Right lobe of liver (tissue), 6 donors: ENCODE measurements around the gene GNPTAB. TPM values are rescaled to one million over a fixed set of nuclear protein-coding genes. Genes with fewer than 3 reads are reported as not detected.

Experiments
- ATAC-seq, 4 donors: fragments of 200-7000 bp; cut with Tn5 transposase; one replicate each; pipeline ENCODE4 v1.9.1; 2020; ENCODE audit warnings: mild to moderate bottlenecking in 4 of 4, moderate library complexity in 4 of 4
- DNase-seq, 3 donors: peaks; one replicate each; pipeline ENCODE4 v3.0.0-alpha.2; 2020
- H3K27ac ChIP-seq, 3 donors: fragments of 200-600 bp; one replicate each; pipeline ENCODE4 v1.8.0; 2022
- H3K27me3 ChIP-seq, 2 donors: fragments of 200-600 bp; one replicate each; pipeline ENCODE4 v1.8.0; 2022
- H3K36me3 ChIP-seq, 4 donors: fragments of 200-600 bp; sonication (generic) in 1 of 4; one replicate each; pipeline versions ENCODE4 v1.5.1 to v1.8.0; 2017 to 2022; ENCODE audit warnings: control low read depth in 1 of 4
- H3K4me1 ChIP-seq, 4 donors: fragments of 200-600 bp; sonication (generic) in 1 of 4; one replicate each; pipeline versions ENCODE4 v1.5.1 to v1.8.0; 2017 to 2022; ENCODE audit warnings: control low read depth in 1 of 4
- H3K4me3 ChIP-seq, 3 donors: fragments of 200-600 bp; one replicate each; pipeline ENCODE4 v1.8.0; 2022
- H3K9me3 ChIP-seq, 4 donors: fragments of 200-600 bp; sonication (generic) in 1 of 4; one replicate each; pipeline versions ENCODE4 v1.5.1 to v1.8.0; 2017 to 2022; ENCODE audit warnings: control low read depth in 1 of 4
- POLR2A ChIP-seq: fragments of 450-650 bp; IDR thresholded peaks from one replicate; pipeline ENCODE4 v1.6.1; 2017; ENCODE audit warnings: antibody characterized with exemption, mild to moderate bottlenecking
- WGBS: methylation state at CpG from one replicate; pipeline ENCODE4 v1.1.6; 2018; ENCODE audit warnings: low coverage, low lambda C conversion rate; ENCODE audit not compliant: insufficient coverage; ENCODE audit errors: missing lambda C conversion rate; 5-methylcytosine and 5-hydroxymethylcytosine counted together
- intact Hi-C, 2 donors: fragments of 100-400 bp; cut with DNase I; formaldehyde crosslinking; loops; one replicate each; pipeline versions ENCODE4 v1.11.2 to v1.14.1; 2022
- total RNA-seq, 6 experiments: library from RNA; depleted of rRNA in 2 of 6; stranded (reverse); fragments of >200 nt in 2 of 6; fragmentation: NEBNext Ultra II Directional in 3 of 6; extraction: Animal tissue kit (Norgen Biotek cat#: 25700) in 3 of 6; gene quantifications; one replicate each; pipeline versions ENCODE4 v1.1.0 to v1.2.4, GENCODE V29; 2016 to 2023
- TF ChIP-seq, protein P1 (sequence below), 4 donors: fragments of 200-600 bp in 3 of 4; fragments of 450-650 bp in 1 of 4; IDR thresholded peaks; one replicate each; pipeline versions ENCODE4 v1.5.1 to v1.8.0; 2016 to 2022; ENCODE audit warnings: antibody characterized with exemption in 4 of 4, mild to moderate bottlenecking in 2 of 4
- donor health status: DM: no; HTN: yes; CAD: no.
- donor health status: DM: no; HTN: no; CAD: no.
- donor health status: DM: no; HTN: no; CAD: no.
- donor health status: DM: no; HTN: yes; CAD: no.
- donor health status: DM: no; HTN: yes; CAD: no.

GNPTAB gene
- total RNA-seq, 6 experiments from 2014 or later, result 8.8 to 17.4 (median 14.1) TPM

DNA sequence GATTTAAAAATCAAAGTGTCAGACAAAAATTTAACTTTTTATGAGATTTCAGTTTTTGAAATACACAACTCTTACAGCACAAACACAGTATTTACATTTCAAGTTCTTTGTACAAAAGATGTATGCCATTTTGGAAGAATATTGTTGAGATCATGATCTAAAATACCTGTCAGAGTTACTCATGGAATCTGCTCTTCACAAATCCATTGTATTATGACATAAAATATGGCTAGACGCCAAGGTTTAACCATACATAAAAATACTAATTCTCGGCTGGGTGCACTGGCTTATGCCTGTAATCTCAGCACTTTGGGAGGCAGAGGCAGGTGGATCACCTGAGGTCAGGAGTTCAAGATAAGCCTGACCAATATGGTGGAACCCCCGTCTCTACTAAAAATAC is 85.3 kb downstream of the GNPTAB start:
- DNase-seq (no peak), ATAC-seq (no peak)
- H3K9me3 ChIP-seq, result no peaks in the 10 kb centered on the region
- no peaks in the 10 kb centered on the region for H3K27me3 ChIP-seq
- intact Hi-C loops, result no loop called here
- TF ChIP-seq POLR2A, result no peak
- TF ChIP-seq, protein P1, sequence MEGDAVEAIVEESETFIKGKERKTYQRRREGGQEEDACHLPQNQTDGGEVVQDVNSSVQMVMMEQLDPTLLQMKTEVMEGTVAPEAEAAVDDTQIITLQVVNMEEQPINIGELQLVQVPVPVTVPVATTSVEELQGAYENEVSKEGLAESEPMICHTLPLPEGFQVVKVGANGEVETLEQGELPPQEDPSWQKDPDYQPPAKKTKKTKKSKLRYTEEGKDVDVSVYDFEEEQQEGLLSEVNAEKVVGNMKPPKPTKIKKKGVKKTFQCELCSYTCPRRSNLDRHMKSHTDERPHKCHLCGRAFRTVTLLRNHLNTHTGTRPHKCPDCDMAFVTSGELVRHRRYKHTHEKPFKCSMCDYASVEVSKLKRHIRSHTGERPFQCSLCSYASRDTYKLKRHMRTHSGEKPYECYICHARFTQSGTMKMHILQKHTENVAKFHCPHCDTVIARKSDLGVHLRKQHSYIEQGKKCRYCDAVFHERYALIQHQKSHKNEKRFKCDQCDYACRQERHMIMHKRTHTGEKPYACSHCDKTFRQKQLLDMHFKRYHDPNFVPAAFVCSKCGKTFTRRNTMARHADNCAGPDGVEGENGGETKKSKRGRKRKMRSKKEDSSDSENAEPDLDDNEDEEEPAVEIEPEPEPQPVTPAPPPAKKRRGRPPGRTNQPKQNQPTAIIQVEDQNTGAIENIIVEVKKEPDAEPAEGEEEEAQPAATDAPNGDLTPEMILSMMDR (IDR thresholded peaks at IDR 0.05), result no peak
- H3K4me3 ChIP-seq, result no peak overlapping the region
- no peaks in the 10 kb centered on the region for H3K4me1 ChIP-seq
- H3K27ac ChIP-seq, result no peak overlapping the region
- WGBS, result 100% methylated on average over 3 of the region's 3 CpGs
- H3K36me3 ChIP-seq, result peaks cover 0 to 57% (median 14%) of the 10 kb centered on the region in 4 donors

GRCh38 chr12:101743724-101744472 is 86.9 kb downstream of the GNPTAB start:
- DNase-seq (no peak), ATAC-seq (peak in 3 of 4 donors; percentile 7 to 53 (median 32))
- H3K4me3 ChIP-seq, result no peak overlapping the region
- intact Hi-C loops, result no loop called here
- no peaks in the 10 kb centered on the region for H3K4me1 ChIP-seq
- H3K27ac ChIP-seq, result no peak overlapping the region
- WGBS, result 71% methylated on average over 4 of the region's 10 CpGs
- TF ChIP-seq, protein P1 (IDR thresholded peaks at IDR 0.05), result no peak
- TF ChIP-seq POLR2A, result no peak
- H3K9me3 ChIP-seq, result no peaks in the 10 kb centered on the region
- peaks cover 0 to 65% (median 16%) of the 10 kb centered on the region in 4 donors for H3K36me3 ChIP-seq
- no peaks in the 10 kb centered on the region for H3K27me3 ChIP-seq

GRCh38 chr12:101743242-101743641 is 87.5 kb downstream of the GNPTAB start:
- H3K27me3 ChIP-seq, result no peaks in the 10 kb centered on the region
- peaks cover 0 to 68% (median 16%) of the 10 kb centered on the region in 4 donors for H3K36me3 ChIP-seq
- no peak overlapping the region for H3K27ac ChIP-seq
- TF ChIP-seq, protein P1 (IDR thresholded peaks at IDR 0.05), result no peak
- TF ChIP-seq POLR2A, result no peak
- DNase-seq (no peak), ATAC-seq (no peak)
- H3K9me3 ChIP-seq, result no peaks in the 10 kb centered on the region
- no peak overlapping the region for H3K4me3 ChIP-seq
- H3K4me1 ChIP-seq, result no peaks in the 10 kb centered on the region
- intact Hi-C loops, result no loop called here
- WGBS, result 88% methylated on average over 1 of the region's 1 CpG

DNA sequence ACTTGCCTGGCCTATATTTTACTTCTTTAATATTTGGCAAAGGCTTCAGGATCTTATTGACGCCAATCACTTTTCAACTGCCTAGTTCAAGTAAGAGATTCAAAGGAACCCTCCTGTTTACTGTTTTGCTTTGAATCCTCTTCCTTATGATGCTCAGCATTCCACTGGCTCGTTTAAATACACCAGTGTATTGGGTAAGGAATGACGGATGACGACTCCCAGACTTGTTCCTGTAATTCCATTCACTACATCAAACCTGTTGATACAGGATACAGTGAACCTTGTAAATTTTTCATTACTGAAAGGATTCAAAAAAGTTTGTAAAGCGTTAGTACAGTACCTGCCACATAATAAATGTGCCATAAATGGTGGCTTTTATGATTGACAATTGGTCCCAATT is 89.8 kb downstream of the GNPTAB start:
- 90% methylated on average over 5 of the region's 5 CpGs for WGBS
- TF ChIP-seq, protein P1 (IDR thresholded peaks at IDR 0.05), result no peak
- TF ChIP-seq POLR2A, result no peak
- Histone ChIP-seq H3K27ac (no peak overlapping the region), H3K27me3 (no peaks in the 10 kb centered on the region), H3K4me1 (no peaks in the 10 kb centered on the region), H3K36me3 (peaks cover 0 to 53% (median 14%) of the 10 kb centered on the region in 4 donors), H3K9me3 (no peaks in the 10 kb centered on the region), H3K4me3 (no peak overlapping the region)
- ATAC-seq (no peak), DNase-seq (no peak)
- intact Hi-C loops, result no loop called here
